ENCODE results near the gene CASP4.
"Not testable (repeated sequence)": the region's sequence is repeated elsewhere in the genome, so short reads cannot be mapped to it uniquely, and the experiment has no call there.

Gene CASP4

GRCh38 chr11:104968355-104968855 lies at the start of gene CASP4:
CASP4 (minus strand) TSS chr11:104968574; CDS start chr11:104968525, 49 bp downstream.
- DNase-seq (ENCODE audit: low spot score), result peak; percentile 5

GRCh38 chr11:105007463-105007862 lies 39.1 kb upstream of the CASP4 start:
- DNase-seq (ENCODE audit: low spot score), result no peak

DNA sequence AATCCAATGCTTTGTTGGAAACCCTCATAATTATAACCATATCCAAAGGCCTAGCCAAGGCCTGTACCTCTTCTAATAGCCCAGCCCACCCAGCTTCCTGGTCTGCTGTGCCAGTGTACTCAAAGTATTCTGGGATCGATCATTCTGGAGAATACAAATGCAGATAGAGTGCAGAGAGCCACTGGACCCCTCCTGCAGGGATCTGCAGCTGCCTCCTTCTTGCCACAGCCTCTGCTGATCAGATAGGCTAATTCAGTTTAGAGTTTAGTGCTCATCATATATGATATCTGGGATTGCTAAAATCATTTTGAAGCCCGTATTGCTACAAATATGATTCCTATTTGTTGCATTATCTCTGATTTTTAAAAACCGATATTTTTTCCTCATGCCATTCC lies 37.1 kb upstream of the CASP4 start:
- no peak for DNase-seq (ENCODE audit: low spot score)

DNA sequence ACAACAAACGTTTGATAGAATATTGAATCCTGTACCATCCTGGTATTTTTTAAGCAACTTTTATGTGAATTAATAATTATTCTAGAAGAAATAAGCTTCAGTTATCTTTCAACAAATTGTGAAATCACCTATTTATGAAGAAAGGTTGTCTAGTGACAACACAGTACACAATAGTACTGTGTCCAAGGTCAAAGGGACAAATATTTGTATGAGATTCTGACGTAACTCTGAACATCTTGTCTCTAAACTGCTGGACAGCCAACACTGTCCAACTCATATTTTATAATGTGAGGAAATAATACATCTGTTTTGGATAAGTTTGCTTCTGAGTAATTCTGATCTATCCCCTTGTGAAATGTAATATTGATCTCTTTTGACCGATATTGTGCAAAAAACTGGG lies 35.6 kb upstream of the CASP4 start:
- DNase-seq (ENCODE audit: low spot score), result no peak

DNA sequence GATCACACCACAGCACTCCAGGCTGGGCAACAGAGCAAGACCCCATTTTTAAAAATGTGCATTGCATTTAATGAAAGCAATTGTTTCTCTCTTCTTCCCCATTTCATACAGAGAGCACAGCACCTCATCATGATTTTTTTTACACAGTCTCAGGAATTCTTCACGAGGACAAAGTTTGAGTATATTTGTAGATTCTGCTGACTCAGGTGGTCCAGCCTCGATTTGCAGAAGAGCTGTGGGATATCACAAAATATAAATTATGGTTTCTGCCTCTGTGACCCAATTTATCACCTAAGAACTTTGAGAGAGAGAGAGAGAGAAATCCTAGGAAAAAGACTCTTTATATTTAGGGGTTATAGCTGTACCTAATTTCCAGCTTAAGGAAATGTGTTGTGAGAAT lies 34.8 kb upstream of the CASP4 start:
- DNase-seq (ENCODE audit: low spot score), result no peak

DNA sequence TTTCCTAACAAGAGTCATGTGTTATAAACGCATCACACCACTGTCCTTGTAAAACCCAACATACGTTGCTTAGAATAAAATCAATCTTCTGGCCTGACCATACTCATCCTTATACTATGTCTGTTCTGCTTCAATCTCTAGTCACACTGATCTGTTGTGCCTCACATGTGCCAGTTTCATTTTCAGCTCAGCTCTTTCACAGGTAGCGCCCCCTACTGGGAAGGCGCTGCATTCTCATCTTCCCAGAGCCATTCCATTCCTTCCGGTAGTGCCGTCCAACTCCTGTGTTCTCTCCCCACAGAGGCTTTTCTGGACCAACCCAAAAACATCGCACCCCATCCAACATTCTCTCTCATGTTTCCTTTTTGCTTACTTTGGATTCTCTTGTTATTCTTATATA lies 32.4 kb upstream of the CASP4 start:
- DNase-seq (ENCODE audit: low spot score), result no peak

- DNase-seq (ENCODE audit: low spot score), result no peak
These were observed 31.8 kb upstream of the CASP4 start for GRCh38 chr11:105000167-105000566.

- no peak for DNase-seq (ENCODE audit: low spot score)
These were observed 31.3 kb upstream of the CASP4 start for GRCh38 chr11:104999721-105000120.

DNA sequence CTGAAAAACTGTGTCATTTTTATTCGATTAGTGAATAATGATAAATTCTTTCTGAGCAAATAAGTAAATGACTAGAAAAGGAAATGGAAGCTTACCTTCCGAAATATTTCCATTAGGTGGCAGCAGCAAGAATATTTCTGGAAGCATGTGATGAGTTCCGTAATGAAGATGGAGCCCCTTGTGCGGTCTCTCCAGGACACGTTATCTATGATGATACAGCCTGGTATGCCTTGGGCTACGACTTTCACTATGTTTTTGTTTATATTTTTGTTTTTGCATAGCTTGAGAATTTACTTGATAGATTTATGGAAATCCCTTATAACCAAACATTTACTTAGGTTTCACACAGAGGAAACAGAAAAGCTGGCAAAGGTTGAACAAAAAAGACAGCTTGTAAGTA lies 28.9 kb upstream of the CASP4 start:
- peak; percentile 5 for DNase-seq (ENCODE audit: low spot score)

DNA sequence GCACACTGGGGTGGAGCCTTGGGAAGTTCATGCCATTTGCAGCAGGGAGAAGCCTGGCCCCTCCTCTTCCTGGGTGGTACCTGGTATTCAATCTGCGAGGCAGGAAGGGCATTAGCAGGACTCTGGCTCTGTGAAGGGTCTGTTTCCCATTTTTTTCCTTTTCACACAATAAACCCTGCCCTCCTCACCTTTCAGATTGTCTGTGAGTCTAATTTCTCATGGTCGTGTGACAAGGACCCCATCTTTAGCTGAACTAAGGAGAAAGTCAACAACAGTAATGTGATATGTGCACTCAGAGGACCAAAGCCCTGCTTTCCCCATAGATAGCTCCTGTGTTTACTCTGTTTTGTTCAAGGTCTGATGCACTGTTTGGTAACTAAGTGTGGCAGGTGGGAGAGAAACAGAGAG lies 26.6 kb upstream of the CASP4 start:
- DNase-seq (ENCODE audit: low spot score), result no peak

GRCh38 chr11:104992781-104993180 lies 24.4 kb upstream of the CASP4 start:
- DNase-seq (ENCODE audit: low spot score), result no peak

DNA sequence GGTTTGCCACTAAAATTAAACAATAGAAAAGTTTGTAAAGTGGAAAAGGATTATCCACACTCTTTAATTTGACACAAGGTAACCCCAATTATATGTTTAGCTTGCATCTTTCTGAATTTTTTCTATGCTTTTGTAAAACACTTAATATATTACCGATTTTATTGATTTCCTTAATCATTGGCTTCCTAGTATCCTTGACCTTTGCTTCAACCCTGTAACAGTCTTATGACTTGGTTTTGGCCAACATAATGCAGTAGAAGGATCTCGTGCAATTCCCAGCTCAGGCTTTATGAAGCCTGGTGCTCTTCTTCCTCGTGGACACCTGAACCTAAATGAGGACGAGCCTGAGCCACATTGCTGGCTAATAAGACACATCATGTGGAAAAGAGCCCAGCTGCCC lies 23.6 kb upstream of the CASP4 start:
- no peak for DNase-seq (ENCODE audit: low spot score)

DNA sequence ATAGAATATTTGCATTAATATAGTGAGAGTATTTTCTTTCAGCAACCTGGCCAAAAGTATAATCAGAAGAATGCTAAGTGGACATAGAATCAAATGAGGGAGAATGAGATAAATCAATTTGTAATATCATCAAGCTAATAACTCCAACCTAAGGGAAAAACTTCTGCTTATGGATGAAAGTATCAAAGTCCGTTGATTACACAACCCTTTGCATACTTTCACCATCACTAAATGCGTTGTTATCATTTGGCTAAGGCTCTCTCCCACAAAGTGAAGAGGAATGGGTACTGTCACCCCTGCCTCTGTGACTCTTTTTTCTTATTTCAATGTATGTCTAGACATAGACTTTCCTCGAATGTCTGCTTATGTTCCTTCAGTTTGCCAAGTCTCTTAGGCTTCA lies 16.4 kb upstream of the CASP4 start:
- DNase-seq (ENCODE audit: low spot score), result no peak

DNA sequence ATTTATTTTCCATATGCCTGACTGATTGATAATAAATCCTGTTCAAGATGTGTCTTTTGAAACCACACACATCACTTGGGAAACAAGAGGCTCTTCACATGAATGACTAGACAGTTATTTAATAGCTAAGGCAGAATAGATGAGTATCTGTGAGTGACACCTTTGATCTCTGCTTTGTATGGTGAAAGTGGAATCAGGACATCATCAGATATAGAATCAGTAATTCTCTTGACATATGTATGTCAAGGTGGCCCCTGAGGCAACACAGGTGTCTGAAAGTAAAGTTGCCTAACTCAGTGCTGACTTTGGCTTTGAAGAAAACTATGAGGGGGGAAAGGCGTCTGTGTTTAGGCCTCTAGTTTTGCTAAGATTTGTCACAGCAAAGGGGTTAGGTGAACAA lies 11.5 kb upstream of the CASP4 start:
- no peak for DNase-seq (ENCODE audit: low spot score)

GRCh38 chr11:104973616-104974015 lies 5.2 kb upstream of the CASP4 start:
- DNase-seq (ENCODE audit: low spot score), result no peak

GRCh38 chr11:104972924-104973323 lies 4.5 kb upstream of the CASP4 start:
- DNase-seq (ENCODE audit: low spot score), result not testable (repeated sequence)

DNA sequence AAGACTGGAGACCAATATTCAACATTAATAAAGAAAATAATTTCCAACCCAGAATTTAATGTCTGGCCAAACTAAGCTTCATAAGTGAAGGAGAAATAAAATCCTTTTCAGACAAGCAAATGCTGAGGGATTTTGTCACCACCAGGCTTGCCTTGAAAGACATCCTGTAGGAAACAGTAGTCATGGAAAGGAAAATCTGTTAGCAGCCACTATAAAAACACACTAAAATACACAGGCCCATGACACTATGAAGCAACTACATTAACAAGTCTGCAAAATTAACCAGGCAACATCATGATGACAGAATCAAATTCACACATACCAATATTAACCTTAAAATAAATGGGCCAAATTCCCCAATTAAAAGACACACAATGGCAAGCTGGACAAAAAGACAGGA lies 2.4 kb upstream of the CASP4 start:
- DNase-seq (ENCODE audit: low spot score), result no peak

DNA sequence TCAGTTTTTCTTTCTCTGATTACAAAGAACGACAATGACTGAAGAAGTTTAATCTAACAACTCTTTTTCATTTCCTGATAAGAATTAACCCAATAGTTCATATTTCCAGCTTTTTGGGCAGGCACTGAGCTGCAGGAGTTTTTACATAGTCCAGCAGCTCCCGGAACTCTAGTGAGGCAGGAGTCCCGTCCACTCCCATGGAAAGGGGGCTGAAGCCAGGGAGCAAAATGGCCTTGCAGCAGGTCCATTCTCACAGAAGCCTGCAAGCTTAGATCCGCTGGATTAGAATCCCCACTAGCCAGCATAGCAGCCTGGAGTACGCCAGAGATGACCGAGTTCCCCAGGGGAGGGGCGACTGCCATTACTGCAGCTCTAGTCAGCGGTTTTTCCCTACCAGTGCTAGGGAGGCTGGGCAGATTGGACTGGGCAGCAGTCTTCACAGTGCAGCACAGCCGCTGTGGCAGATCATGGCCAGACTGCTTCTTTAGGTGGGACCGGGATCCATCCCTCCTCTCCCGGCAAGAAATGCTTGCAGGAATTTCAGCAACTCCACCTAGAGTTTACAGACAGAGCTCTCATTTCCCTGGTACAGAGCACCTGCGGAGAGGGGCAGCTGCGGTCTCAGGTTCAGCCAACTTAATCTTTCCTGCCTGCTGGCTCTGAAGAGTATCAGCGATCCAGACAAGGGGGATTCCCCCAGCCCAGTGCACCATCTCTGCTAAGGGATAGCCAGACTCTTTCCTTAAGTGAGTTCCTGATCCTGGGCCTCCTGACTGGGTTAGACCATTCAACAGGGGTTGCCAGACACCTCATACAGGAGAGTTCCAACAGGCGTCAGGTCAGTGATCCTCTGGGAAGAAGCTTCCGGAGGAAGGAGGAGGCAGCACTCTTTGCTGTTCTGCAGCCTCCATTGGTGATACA lies 742 bp upstream of the CASP4 start:
- peak; percentile 21 for DNase-seq (ENCODE audit: low spot score)

GRCh38 chr11:104967534-104968354 lies 630 bp downstream of the CASP4 start:
- no peak for DNase-seq (ENCODE audit: low spot score)

DNA sequence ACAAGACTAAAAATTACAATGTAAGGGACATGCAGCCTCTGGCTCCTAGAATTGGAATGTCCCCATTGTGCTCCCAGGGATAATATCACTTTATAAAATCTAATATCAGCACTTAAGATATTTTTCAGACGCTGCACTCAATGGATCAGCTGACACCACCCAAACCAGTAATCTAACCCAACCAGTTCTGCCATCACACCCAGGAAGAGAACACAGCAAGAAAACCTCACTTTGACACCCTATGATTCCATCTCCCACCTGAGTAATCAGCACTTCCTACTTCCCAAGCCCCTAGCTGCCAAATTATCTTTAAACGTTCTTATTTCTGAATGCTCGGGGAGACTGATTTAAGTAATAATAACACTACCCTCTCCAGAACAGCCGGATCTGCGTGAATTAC lies 2.6 kb downstream of the CASP4 start:
- no peak for DNase-seq (ENCODE audit: low spot score)

- no peak for DNase-seq (ENCODE audit: low spot score)
These were observed 4.1 kb downstream of the CASP4 start for GRCh38 chr11:104964247-104964646.

DNA sequence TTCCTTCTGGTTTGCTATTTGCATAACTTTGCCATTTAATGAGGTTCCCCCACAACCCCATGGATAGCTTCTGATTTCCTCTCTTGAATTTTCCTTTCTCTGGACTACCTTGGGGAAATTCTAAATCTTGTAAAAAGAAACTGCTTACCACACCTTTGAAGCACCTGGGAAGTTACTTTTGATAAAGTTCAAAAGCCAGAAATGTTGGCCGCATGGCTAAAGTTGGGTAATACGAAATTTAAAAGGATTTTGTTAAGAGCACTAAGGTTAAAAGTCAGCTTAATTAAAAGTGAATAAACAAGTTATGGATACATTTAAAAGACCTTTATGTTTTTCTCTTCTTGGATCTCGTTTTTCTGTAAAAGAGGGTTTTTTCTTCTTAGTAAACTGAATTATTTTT lies 5.5 kb downstream of the CASP4 start:
- no peak for DNase-seq (ENCODE audit: low spot score)

DNA sequence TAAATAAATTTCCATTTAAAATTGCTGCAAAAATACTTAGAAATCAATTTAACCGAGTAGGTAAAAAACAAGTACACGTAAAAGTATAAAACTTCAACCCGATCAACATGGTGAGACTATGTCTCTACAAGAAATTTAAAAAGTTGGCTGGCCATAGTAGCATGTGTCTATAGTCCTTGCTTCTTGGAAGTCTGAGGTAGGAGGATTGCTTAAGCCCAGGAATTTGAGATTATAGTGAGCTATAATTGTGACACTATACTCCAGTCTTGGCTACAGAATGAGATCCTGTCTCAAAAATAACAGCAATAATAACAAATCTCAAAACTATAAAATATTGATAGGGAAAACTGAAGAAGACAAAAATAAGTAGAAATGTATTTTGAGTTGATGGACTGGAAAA lies 11.1 kb downstream of the CASP4 start:
- no peak for DNase-seq (ENCODE audit: low spot score)

Data from hepatic stellate cell (primary cell).